HepG2 (cell line): ENCODE measurements around the gene THEM5. TPM values are rescaled to one million over a fixed set of nuclear protein-coding genes. Genes with fewer than 3 reads are reported as not detected.

Experiments
- ATAD3A ChIP-seq: sonication (generic); formaldehyde crosslinking; IDR thresholded peaks from 2 replicates; pipeline ENCODE4 v1.4.0; 2020; ENCODE audit warnings: missing genetic modification reagents
- CREBL2 ChIP-seq: sonication (generic); formaldehyde crosslinking; IDR thresholded peaks from 2 replicates; pipeline ENCODE4 v1.8.1; 2023; ENCODE audit warnings: missing genetic modification reagents, mild to moderate bottlenecking, borderline replicate concordance
- FOXP1 ChIP-seq, 2 experiments: fragments of 450-650 bp in 1 of 2; IDR thresholded peaks; 2 replicates each; pipeline ENCODE4 v1.6.1; 2017 to 2018; ENCODE audit warnings: antibody characterized with exemption in 1 of 2
- HNF1B ChIP-seq: sonication (generic); formaldehyde crosslinking; IDR thresholded peaks from 2 replicates; pipeline ENCODE4 v1.5.1; 2020; ENCODE audit warnings: mild to moderate bottlenecking, moderate library complexity, missing genetic modification reagents
- KDM5B ChIP-seq: sonication (generic); formaldehyde crosslinking; IDR thresholded peaks from 2 replicates; pipeline ENCODE4 v1.4.0; 2020; ENCODE audit warnings: missing genetic modification reagents, mild to moderate bottlenecking, borderline replicate concordance
- MIER3 ChIP-seq: IDR thresholded peaks from 2 replicates; pipeline ENCODE4 v1.6.1; 2016; ENCODE audit warnings: missing compliant biosample characterization, borderline replicate concordance
- UBTF ChIP-seq: sonication (generic); formaldehyde crosslinking; IDR thresholded peaks from 2 replicates; pipeline ENCODE4 v1.4.0; 2020; ENCODE audit warnings: mild to moderate bottlenecking, missing genetic modification reagents
- ZFP41 ChIP-seq: sonication (generic); formaldehyde crosslinking; IDR thresholded peaks from 2 replicates; pipeline ENCODE4 v1.4.0; 2020; ENCODE audit warnings: mild to moderate bottlenecking, missing genetic modification reagents, borderline replicate concordance
- ZNF383 ChIP-seq: sonication (generic); formaldehyde crosslinking; IDR thresholded peaks from 2 replicates; pipeline ENCODE4 v1.4.0; 2020; ENCODE audit warnings: missing genetic modification reagents, mild to moderate bottlenecking, borderline replicate concordance
- ZNF460 ChIP-seq: sonication (generic); formaldehyde crosslinking; IDR thresholded peaks from 2 replicates; pipeline ENCODE4 v1.5.1; 2020; ENCODE audit warnings: missing genetic modification reagents, mild to moderate bottlenecking, borderline replicate concordance
- ZNF660 ChIP-seq: sonication (generic); formaldehyde crosslinking; IDR thresholded peaks from 2 replicates; pipeline ENCODE4 v1.5.1; 2020; ENCODE audit warnings: mild to moderate bottlenecking, low read depth, missing genetic modification reagents, borderline replicate concordance
- ZNF7 ChIP-seq: IDR thresholded peaks from 2 replicates; pipeline ENCODE4 v1.6.1; 2016; ENCODE audit warnings: missing biosample characterization, missing genetic modification reagents
- ZNF782 ChIP-seq: sonication (generic); formaldehyde crosslinking; IDR thresholded peaks from 2 replicates; pipeline ENCODE4 v1.4.0; 2020; ENCODE audit warnings: missing genetic modification reagents, mild to moderate bottlenecking, borderline replicate concordance
- ZSCAN12 ChIP-seq: sonication (generic); formaldehyde crosslinking; IDR thresholded peaks from 2 replicates; pipeline ENCODE4 v1.9.0; 2021; ENCODE audit warnings: mild to moderate bottlenecking, missing genetic modification reagents
- ZSCAN20 ChIP-seq: sonication (generic); formaldehyde crosslinking; IDR thresholded peaks from 2 replicates; pipeline ENCODE4 v1.4.0; 2020; ENCODE audit warnings: missing genetic modification reagents, mild to moderate bottlenecking, borderline replicate concordance
- polyA plus RNA-seq, 8 experiments: library from polyadenylated mRNA; depleted of rRNA in 3 of 8; stranded (reverse) in 7 of 8; unstranded in 1 of 8; fragments of >200 nt; fragmentation: Illumina TruSeq in 4 of 8; extraction: Trizol in 4 of 8; gene quantifications; 2 replicates each; pipeline versions ENCODE4 v1.2.1 to v1.2.3, GENCODE V29; 2011 to 2016; ENCODE audit warnings: low read depth in 4 of 8, missing spikeins in 1 of 8, mixed read lengths in 1 of 8; ENCODE audit not compliant: insufficient read depth in 1 of 8
- total RNA-seq, 5 experiments: library from RNA; depleted of rRNA; stranded (reverse); fragments of >200 nt; fragmentation: Illumina TruSeq; extraction: Trizol; gene quantifications; 2 replicates each; pipeline ENCODE4 v1.2.3, GENCODE V29; 2016; ENCODE audit warnings: low read depth in 1 of 5

THEM5 gene
- total and polyA plus RNA-seq, 2 of the 13 experiments (the other 11 are each of a cell fraction or from before 2014, with no cell fraction given), result not detected

- TF ChIP-seq HNF1B (no peak), MIER3 (CRISPR knock-in tag) (no peak), FOXP1 (IDR thresholded peaks at IDR 0.05) (no peak), FOXP1 (CRISPR knock-in tag; IDR thresholded peaks at IDR 0.05) (no peak), CREBL2 (no peak), ATAD3A (no peak), ZSCAN20 (CRISPR knock-in tag) (no peak), ZNF782 (no peak), UBTF (CRISPR knock-in tag) (no peak), ZFP41 (no peak), ZSCAN12 (CRISPR knock-in tag) (no peak), ZNF383 (CRISPR knock-in tag) (no peak), KDM5B (CRISPR knock-in tag) (no peak), ZNF7 (CRISPR knock-in tag) (no peak), ZNF660 (no peak), ZNF460 (CRISPR knock-in tag) (no peak)
Measured at GRCh38 chr1:151817353-151817730, 36.2 kb downstream of the THEM5 start (continued).
